Measurements from ENCODE around the gene EIF4ENIF1.
"Not testable (repeated sequence)": the region's sequence is repeated elsewhere in the genome, so short reads cannot be mapped to it uniquely, and the experiment has no call there.

Gene EIF4ENIF1

GRCh38 chr22:31495343-31495742 is 5.7 kb upstream of the EIF4ENIF1 start:
- no peak for DNase-seq (ENCODE audit: low read depth in 2 of 2)

GRCh38 chr22:31493355-31493754 is 3.7 kb upstream of the EIF4ENIF1 start:
- not testable (repeated sequence) for DNase-seq (ENCODE audit: low read depth in 2 of 2)

- DNase-seq (ENCODE audit: low read depth in 2 of 2), result no peak
Measured at GRCh38 chr22:31492151-31492550, 2.5 kb upstream of the EIF4ENIF1 start.

- DNase-seq (ENCODE audit: low read depth in 2 of 2), result no peak
Measured at GRCh38 chr22:31491218-31491962, 1.7 kb upstream of the EIF4ENIF1 start.

- DNase-seq (ENCODE audit: low read depth in 2 of 2), result peak; percentile 17 to 21
Measured at GRCh38 chr22:31490496-31490925, 869 bp upstream of the EIF4ENIF1 start.

GRCh38 chr22:31488988-31489617 is 539 bp downstream of the EIF4ENIF1 start:
- peak in 1 of 2 donors; percentile 29 for DNase-seq (ENCODE audit: low read depth in 2 of 2)

- no peak for DNase-seq (ENCODE audit: low read depth in 2 of 2)
Measured at GRCh38 chr22:31488346-31488883, 1.2 kb downstream of the EIF4ENIF1 start.

- DNase-seq (ENCODE audit: low read depth in 2 of 2), result no peak
Measured at GRCh38 chr22:31486951-31487350, 2.7 kb downstream of the EIF4ENIF1 start.

GRCh38 chr22:31486369-31486768 is 3.3 kb downstream of the EIF4ENIF1 start:
- not testable (repeated sequence) for DNase-seq (ENCODE audit: low read depth in 2 of 2)

GRCh38 chr22:31482470-31482869 is 7.2 kb downstream of the EIF4ENIF1 start:
- DNase-seq (ENCODE audit: low read depth in 2 of 2), result not testable (repeated sequence)

- no peak for DNase-seq (ENCODE audit: low read depth in 2 of 2)
Measured at GRCh38 chr22:31481129-31481528, 8.5 kb downstream of the EIF4ENIF1 start.

GRCh38 chr22:31477329-31477728 is 12.3 kb downstream of the EIF4ENIF1 start:
- no peak for DNase-seq (ENCODE audit: low read depth in 2 of 2)

- no peak for DNase-seq (ENCODE audit: low read depth in 2 of 2)
Measured at GRCh38 chr22:31475800-31476199, 13.8 kb downstream of the EIF4ENIF1 start.

GRCh38 chr22:31474743-31475142 is 14.9 kb downstream of the EIF4ENIF1 start:
- DNase-seq (ENCODE audit: low read depth in 2 of 2), result no peak

- DNase-seq (ENCODE audit: low read depth in 2 of 2), result no peak
Measured at GRCh38 chr22:31465307-31465706, 24.3 kb downstream of the EIF4ENIF1 start.

GRCh38 chr22:31461699-31462098 is 27.9 kb downstream of the EIF4ENIF1 start:
- DNase-seq (ENCODE audit: low read depth in 2 of 2), result no peak

GRCh38 chr22:31451709-31452571 is 37.7 kb downstream of the EIF4ENIF1 start:
- DNase-seq (ENCODE audit: low read depth in 2 of 2), result no peak

- no peak for DNase-seq (ENCODE audit: low read depth in 2 of 2)
Measured at GRCh38 chr22:31449506-31449905, 40.1 kb downstream of the EIF4ENIF1 start.

GRCh38 chr22:31448382-31448781 is 41.3 kb downstream of the EIF4ENIF1 start:
- no peak for DNase-seq (ENCODE audit: low read depth in 2 of 2)

- DNase-seq (ENCODE audit: low read depth in 2 of 2), result no peak
Measured at GRCh38 chr22:31447337-31447736, 42.3 kb downstream of the EIF4ENIF1 start.

- DNase-seq (ENCODE audit: low read depth in 2 of 2), result no peak
Measured at GRCh38 chr22:31446767-31447166, 42.9 kb downstream of the EIF4ENIF1 start.

- no peak for DNase-seq (ENCODE audit: low read depth in 2 of 2)
Measured at GRCh38 chr22:31446208-31446607, 43.4 kb downstream of the EIF4ENIF1 start.
